GM13976 (cell line): ENCODE results near the gene MAPK1.
"Not testable (repeated sequence)": the region's sequence is repeated elsewhere in the genome, so short reads cannot be mapped to it uniquely, and the experiment has no call there.

Experiments
- DNase-seq: peaks from one replicate; pipeline ENCODE4 v3.0.0; 2012; ENCODE audit warnings: low spot score
- in situ Hi-C: fragments of 300-500 bp; cut with MboI; formaldehyde crosslinking; loops from one replicate; pipeline ENCODE4 v1.12.0; 2022; ENCODE audit warnings: low sequenced_read_pairs, mixed read lengths, inconsistent platforms; ENCODE audit not compliant: unreplicated experiment
- TF ChIP-seq, protein P1 (sequence below): IDR thresholded peaks from 2 replicates; pipeline ENCODE4 v1.5.1; 2012; ENCODE audit warnings: borderline replicate concordance, mild to moderate bottlenecking; ENCODE audit not compliant: insufficient read depth; ENCODE audit errors: extremely low read depth, missing control alignments, control extremely low read depth

MAPK1 gene

DNA sequence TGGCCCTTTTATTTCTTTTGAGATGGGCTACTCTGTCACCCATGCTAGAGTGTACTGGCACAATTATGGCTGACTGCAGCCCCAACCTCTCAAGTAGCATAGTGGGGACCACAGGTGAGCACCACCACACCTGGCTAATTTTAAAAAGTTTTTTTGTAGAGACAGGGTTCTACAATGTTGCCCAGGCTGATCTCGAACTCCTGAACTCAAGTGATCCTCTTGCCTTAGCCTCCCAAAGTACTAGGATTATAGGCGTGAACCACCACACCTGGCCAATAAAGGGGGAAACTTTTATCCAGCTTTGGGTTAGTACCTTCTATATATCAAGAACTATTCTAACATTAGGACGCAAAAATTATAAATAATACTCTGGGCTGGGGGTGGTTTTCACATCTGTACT, 52.1 kb downstream of the MAPK1 start:
- in situ Hi-C loops, result no loop called here
- no peak for DNase-seq
- TF ChIP-seq, protein P1, sequence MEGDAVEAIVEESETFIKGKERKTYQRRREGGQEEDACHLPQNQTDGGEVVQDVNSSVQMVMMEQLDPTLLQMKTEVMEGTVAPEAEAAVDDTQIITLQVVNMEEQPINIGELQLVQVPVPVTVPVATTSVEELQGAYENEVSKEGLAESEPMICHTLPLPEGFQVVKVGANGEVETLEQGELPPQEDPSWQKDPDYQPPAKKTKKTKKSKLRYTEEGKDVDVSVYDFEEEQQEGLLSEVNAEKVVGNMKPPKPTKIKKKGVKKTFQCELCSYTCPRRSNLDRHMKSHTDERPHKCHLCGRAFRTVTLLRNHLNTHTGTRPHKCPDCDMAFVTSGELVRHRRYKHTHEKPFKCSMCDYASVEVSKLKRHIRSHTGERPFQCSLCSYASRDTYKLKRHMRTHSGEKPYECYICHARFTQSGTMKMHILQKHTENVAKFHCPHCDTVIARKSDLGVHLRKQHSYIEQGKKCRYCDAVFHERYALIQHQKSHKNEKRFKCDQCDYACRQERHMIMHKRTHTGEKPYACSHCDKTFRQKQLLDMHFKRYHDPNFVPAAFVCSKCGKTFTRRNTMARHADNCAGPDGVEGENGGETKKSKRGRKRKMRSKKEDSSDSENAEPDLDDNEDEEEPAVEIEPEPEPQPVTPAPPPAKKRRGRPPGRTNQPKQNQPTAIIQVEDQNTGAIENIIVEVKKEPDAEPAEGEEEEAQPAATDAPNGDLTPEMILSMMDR, result no peak

- in situ Hi-C loops, result no loop called here
- DNase-seq, result no peak
- TF ChIP-seq, protein P1, result no peak
Measured at GRCh38 chr22:21811982-21812381, 55.5 kb downstream of the MAPK1 start.

DNA sequence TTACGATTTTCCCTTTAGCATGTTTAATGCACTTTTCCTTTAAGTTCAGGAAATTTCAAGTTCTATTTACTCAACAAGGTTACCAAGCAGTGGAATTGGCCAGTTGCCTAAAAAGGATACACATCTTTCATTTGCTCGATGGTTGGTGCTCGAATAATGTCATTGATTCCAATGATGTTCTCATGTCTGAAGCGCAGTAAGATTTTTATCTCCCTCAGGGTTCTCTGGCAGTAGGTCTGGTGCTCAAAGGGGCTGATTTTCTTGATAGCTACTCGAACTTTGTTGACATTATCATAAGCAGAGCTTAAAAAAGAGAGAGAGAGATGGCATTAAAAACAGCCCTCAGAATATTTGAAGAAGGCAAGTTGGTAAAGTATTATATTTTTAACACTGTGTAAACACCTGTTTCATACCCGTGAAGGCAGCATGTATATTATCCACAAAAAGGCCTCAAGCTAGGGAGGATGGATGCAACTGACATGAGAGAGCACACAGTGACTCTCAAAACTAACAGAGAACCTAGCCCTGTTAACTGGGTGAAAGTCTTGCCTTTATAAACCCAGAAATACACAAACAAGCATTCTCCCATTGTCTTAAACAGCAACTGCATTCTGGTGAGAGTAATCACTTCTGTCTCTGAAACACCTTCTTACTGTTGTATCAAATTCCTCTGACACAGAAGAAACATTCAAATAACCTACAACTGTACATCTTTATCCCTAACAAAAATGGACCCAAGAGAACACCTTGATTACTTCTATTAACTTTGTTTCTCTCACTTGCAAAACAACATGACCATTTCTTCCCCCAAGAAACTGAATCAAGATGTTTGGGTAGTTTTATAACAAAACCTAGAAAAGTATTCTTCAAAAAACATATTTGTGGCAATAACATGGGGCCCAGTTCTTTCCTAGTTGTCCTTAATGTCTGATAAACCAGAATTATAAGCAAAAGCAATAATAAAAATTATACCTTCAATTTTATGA, 59.6 kb downstream of the MAPK1 start:
- TF ChIP-seq, protein P1, result no peak
- in situ Hi-C loops, result no loop called here
- no peak for DNase-seq

DNA sequence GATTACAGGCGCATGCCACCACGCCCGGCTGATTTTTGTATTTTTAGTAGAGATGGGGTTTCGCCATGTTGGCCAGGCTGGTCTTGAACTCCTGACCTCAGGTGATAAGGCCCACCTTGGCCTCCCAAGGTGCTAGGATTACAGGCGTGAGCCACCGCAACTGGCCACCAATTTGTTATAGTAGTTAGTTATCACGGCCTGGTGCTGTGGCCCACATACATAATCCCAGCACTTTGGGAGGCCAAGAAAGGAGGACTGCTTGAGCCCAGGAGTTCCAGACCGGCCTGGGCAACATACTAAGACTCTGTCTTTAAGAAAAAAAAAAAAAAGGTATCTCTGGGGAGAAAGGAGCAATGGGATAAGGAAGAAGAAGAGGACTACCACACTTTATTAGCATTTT, 62.1 kb downstream of the MAPK1 start:
- DNase-seq, in situ Hi-C loops: not testable (repeated sequence)

DNA sequence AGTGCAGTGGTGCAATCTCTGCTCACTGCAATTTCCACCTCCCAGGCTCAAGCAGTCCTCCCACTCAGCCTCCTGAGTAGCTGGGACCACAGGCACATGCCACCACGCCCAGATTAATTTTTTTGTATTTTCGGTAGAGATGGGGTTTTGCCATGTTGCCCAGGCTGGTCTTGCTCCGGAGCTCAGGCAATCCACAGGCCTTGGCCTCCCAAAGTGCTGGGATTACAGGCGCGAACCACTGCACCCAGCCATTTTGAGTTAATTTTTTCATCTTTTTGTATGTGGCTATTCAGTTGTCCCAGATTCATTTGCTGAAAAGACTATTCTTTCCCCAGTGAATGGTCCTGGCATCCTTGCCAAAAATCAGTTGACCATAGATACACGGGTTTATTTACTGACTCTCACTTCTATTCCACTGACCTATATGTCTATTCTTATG, 63.6 kb downstream of the MAPK1 start:
- no peak for DNase-seq
- in situ Hi-C loops, result no loop called here
- TF ChIP-seq, protein P1, result no peak

- in situ Hi-C loops, result no loop called here
- no peak for DNase-seq
- TF ChIP-seq, protein P1, result no peak
Measured at GRCh38 chr22:21802673-21803072, 64.8 kb downstream of the MAPK1 start.

- in situ Hi-C loops, result no loop called here
- TF ChIP-seq, protein P1, result no peak
- no peak for DNase-seq
Measured at GRCh38 chr22:21802056-21802455, 65.4 kb downstream of the MAPK1 start.

- DNase-seq, in situ Hi-C loops: not testable (repeated sequence)
Measured at GRCh38 chr22:21801304-21801644, 66.2 kb downstream of the MAPK1 start.
